SIG-M5 (cell line): Measurements from ENCODE around the gene IGHMBP2.

Experiments
- DNase-seq: peaks from one replicate; lab custom pipeline; 2025; lab: John Stamatoyannopoulos, UW

The IGHMBP2 gene

GRCh38 chr11:68890490-68891231 lies 13.0 kb upstream of the IGHMBP2 start:
- DNase-seq = no peak

- DNase-seq = no peak
These were observed 12.2 kb upstream of the IGHMBP2 start for GRCh38 chr11:68891351-68891948.

DNA sequence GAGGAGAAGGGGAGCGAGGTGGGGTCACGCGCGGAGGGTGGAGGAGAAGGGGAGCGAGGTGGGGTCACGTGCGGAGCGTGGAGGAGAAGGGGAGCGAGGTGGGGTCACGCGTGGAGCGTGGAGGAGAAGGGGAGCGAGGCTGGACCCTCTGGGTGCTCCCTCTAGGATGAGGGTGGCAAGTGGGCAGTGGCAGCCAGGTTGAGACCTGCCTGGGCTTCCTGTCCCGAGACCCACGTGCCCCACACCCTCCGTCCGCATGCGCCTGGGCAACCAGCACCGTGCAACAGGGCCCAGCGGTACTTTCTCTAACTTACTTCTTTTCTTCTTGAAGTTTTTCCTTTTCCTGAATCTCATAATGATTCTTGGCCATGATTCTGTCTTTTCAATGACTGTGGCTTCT lies 11.1 kb upstream of the IGHMBP2 start:
- DNase-seq = no peak

- no peak for DNase-seq
These were observed 10.4 kb upstream of the IGHMBP2 start for GRCh38 chr11:68893282-68893681.

GRCh38 chr11:68896171-68896959 lies 7.3 kb upstream of the IGHMBP2 start:
- DNase-seq = no peak

- no peak for DNase-seq
These were observed 6.2 kb upstream of the IGHMBP2 start for GRCh38 chr11:68897441-68897840.

DNA sequence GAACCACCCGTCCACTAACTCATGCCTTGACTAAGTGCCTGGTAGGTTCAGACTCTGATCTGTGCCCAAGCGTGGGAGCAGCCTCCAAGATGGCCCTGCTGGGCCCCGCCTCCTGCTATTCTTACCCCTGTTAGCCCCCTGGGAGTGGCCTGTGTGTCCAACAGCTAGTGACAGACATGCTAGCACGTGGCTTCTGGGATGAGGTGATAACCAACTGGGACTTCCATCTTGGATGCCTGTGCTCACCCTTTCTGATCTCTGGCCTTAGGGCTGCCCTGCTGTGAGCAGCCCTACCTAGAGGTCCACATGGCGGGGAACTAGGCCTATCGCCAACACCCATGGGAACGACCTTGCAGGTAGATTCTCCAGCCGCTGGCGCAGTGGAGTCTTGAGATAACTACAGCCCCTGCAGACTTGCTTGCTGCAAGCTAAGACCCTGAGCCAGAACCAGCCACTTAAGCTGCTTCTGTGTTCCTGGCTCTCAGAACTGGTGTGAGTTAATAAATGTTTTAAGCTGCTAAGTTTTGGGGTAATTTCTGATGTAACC lies 2.8 kb upstream of the IGHMBP2 start:
- no peak for DNase-seq

DNA sequence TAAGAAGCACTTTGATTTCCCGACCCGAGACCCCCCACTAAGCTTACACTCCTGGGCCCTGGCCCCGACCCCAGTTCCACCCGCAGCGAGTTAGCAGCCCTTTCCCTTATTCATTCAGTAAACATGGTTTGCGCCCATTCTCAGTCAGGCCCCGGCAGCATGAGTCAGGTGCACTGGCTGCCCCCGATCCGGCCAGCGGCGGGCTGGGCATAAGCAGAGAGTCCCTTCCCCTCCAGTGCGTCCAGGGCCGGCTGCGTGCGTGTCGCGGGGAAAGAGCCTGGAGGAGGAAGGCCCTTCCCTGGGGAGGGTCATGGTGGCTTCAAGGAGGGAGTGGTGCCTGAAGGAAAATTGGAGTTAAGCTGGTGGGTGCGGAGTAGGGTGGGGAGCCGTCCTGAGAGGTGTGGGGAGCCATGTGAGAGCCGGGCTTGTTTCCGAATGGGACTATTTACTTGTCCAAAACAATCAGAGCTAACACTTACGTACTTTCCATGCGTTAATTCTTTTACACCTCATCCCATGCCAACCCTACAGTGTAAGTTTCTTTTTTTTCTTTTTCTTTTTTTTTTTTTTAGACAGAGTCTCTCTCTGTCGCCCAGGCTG lies 657 bp downstream of the IGHMBP2 start:
- DNase-seq = no peak

DNA sequence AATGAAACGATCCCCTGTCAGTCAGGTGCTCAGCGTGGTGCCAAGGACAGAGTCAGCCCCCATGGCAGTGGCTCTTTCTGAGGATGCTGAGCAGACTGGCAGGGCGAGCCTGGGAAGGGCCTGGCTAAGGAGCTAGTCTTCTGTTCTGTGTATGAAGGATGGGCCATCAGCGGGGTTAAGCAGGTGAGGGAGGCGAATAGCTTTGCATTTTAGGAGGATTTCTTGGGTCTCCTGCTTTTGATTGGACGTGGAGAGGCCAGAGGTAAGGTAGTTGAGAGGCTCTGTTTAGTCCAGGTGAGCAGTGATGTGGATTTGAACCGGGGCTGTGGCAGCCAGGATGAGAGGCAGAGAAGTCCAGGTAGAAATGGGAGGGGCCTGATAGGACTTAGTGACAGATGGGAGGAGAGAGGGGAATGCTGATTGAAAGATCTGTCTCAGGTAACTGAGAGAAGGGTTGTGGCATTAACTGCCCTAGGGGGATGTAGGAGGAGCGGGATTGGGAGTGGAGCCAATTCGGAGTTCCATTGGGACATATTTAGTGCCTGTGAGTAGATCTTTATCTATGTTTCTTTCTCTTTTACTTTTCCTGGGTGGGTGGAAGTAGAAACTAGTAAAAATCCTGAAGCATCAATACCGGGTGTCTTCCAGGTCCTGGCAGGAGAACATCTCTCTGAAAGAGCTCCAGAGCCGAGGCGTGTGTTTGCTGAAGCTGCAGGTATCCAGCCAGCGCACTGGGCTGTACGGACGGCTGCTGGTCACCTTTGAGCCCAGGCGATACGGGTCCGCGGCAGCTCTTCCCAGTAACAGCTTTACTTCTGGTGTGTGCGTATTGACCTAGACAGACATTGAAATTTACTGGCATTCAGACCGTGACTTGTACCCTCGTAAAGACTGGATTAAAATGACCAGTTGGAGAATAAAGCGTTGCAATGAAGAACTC lies 2.0 kb downstream of the IGHMBP2 start:
- no peak for DNase-seq

DNA sequence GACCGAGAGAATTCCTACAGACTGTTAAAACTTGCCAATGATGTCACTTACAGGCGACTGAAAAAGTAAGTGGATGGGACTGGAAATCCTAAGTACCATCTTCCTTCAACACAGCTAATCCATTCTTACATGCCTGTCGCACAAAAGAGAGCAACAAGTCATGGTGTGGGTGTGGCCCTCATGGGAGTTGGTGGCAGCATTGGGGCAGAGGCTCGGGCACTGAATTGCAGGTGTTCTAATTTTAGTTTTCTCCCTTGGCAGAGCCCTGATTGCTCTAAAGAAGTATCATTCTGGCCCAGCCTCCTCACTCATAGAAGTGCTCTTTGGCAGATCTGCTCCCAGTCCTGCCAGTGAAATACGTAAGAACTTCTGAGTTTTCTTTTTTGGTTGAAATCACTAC lies 4.6 kb downstream of the IGHMBP2 start:
- DNase-seq = no peak

- no peak for DNase-seq
These were observed 7.3 kb downstream of the IGHMBP2 start for GRCh38 chr11:68910965-68911364.

- DNase-seq = no peak
These were observed 8.0 kb downstream of the IGHMBP2 start for GRCh38 chr11:68911731-68912130.

- no peak for DNase-seq
These were observed 8.6 kb downstream of the IGHMBP2 start for GRCh38 chr11:68912254-68912653.

- no peak for DNase-seq
These were observed 9.5 kb downstream of the IGHMBP2 start for GRCh38 chr11:68913188-68913587.

- DNase-seq = no peak
These were observed 11.1 kb downstream of the IGHMBP2 start for GRCh38 chr11:68914761-68915160.

- no peak for DNase-seq
These were observed 12.7 kb downstream of the IGHMBP2 start for GRCh38 chr11:68916439-68916838.

DNA sequence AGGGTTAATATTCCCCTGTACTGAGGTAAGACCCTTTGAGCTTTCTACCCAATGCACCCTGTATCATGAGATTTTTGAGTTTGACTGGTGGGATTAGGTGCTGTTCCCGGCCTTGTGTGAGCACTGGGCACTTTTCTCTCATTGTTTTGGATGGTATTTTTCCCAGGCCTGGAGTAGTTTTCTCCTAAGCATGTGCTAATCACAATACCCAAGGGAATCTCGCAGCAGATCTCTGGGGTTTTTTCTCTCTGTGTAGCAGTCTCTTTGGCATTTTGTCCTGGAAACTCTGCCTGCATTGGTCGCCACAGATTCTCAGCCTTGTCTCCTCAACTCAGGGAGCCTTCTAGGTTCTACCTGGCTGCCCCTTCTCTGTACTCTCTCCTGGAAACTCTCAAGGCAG lies 19.9 kb downstream of the IGHMBP2 start:
- DNase-seq = no peak

- DNase-seq = no peak
These were observed 20.6 kb downstream of the IGHMBP2 start for GRCh38 chr11:68924073-68924925.

- no peak for DNase-seq
These were observed 21.9 kb downstream of the IGHMBP2 start for GRCh38 chr11:68925611-68926010.
